Stimulated activated effector memory CD8-positive, alpha-beta T cell treated with anti-CD3 and anti-CD28 coated beads, Interleukin-12 subunit alpha, Interleukin-12 subunit beta, amount 100 ng/mL, for 72 hours (primary cell): ENCODE data around the gene ATP2C2.
"Not testable (repeated sequence)": the region's sequence is repeated elsewhere in the genome, so short reads cannot be mapped to it uniquely, and the experiment has no call there.

Experiments
- ATAC-seq: fragments of 150-1000 bp; cut with Tn5 transposase; 2 replicates; pipeline ENCODE4 v1.10.0; 2021
- DNase-seq, 2 donors: peaks; one replicate each; pipeline ENCODE4 v3.0.0; 2021 to 2022; ENCODE audit warnings: low spot score in 2 of 2
- H3K27ac Mint-ChIP-seq: one replicate; pipeline ENCODE4 v1.8.0; 2022; ENCODE audit warnings: mild to moderate bottlenecking, mixed read lengths
- H3K36me3 Mint-ChIP-seq: one replicate; pipeline ENCODE4 v1.8.0; 2022; ENCODE audit warnings: mild to moderate bottlenecking, mixed read lengths
- H3K4me1 Mint-ChIP-seq: one replicate; pipeline ENCODE4 v1.8.0; 2022; ENCODE audit warnings: mixed read lengths
- H3K4me3 Mint-ChIP-seq: one replicate; pipeline ENCODE4 v1.8.0; 2022; ENCODE audit warnings: mild to moderate bottlenecking, mixed read lengths
- H3K9me3 Mint-ChIP-seq: one replicate; pipeline ENCODE4 v1.8.0; 2022; ENCODE audit warnings: mixed read lengths

The ATP2C2 gene

DNA sequence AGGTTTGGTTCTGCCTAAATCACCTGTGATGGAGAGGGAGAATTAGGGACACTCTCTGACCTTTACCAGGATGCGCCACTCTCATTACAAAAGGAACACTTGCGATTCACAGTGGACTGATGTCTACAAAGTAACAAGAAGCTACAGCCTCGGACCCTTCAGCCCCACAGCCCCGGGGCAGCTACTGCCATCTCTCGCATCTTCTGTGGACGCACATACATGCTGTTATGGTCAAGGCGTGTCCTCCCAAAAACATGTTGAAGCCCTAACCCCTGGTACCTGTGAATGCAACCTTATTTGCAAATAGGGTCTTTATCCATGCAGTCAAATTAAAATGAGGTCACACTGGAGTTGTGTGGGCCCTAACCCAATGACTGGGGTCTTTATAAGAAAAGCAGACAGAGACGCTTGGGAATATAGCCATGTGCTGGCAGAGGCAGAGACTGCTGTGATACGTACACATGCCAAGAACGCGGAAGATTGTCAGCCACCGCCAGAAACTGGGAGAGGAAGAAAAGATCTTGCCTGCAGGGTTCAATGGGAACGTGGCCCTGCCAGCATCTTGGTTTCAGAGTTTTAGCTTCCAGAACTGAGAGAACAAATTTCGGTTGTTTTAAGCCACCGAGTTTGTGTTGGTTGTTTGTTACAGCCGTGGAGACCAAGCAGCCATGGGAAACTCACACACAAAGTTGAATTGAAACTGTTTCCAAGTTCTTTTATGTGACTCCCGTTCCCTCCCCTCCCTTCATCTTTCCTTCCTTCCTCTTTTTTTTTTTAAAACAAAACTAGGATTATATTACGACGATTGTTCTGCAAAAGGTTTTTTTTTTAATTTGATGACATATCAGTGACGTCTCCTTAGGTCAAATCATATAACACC is 23.1 kb downstream of the ATP2C2 start:
- DNase-seq (no peak), ATAC-seq (no peak)
- Mint-ChIP-seq H3K4me1 (no peaks in the 10 kb centered on the region), H3K36me3 (no peaks in the 10 kb centered on the region), H3K9me3 (no peaks in the 10 kb centered on the region), H3K4me3 (no peak overlapping the region), H3K27ac (no peak overlapping the region)

DNA sequence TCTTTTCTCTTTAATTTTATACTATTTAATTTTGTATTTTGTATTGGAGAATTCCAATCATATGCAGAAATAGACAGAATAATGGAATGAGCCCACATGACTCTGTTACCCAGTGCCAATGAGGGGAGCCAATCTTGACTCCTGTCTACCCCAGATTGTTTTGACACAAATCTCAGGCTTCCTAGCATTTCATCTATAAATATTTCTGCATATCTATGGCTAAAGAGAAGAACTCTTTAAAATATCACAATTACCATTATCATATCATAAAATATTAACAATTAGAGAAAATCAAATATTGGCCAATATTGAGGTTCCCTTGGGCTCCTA is 23.7 kb downstream of the ATP2C2 start:
- Mint-ChIP-seq H3K9me3 (no peaks in the 10 kb centered on the region), H3K4me3 (no peak overlapping the region), H3K27ac (no peak overlapping the region), H3K4me1 (no peaks in the 10 kb centered on the region), H3K36me3 (no peaks in the 10 kb centered on the region)
- ATAC-seq (no peak), DNase-seq (no peak)

DNA sequence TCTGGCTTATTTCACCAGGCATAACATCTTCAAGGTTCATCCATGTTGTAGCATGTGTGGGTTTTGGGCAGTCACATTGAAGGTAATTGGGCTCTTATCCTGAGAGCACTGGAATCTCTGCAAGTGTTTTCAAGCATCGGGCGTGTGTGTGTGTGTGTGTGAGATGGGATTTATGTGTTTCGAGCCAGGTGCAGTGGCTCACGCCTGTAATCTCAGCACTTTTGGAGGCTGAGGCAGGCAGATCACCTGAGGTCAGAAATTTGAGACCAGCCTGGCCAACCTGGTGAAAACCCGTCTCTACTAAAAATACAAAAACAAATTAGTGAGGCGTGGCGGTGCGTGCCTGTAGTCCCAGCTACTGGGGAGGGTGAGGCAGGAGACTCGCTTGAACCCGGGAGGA is 27.7 kb downstream of the ATP2C2 start:
- DNase-seq, H3K36me3 Mint-ChIP-seq, H3K9me3 Mint-ChIP-seq, H3K27ac Mint-ChIP-seq, ATAC-seq, H3K4me3 Mint-ChIP-seq, H3K4me1 Mint-ChIP-seq: not testable (repeated sequence)

DNA sequence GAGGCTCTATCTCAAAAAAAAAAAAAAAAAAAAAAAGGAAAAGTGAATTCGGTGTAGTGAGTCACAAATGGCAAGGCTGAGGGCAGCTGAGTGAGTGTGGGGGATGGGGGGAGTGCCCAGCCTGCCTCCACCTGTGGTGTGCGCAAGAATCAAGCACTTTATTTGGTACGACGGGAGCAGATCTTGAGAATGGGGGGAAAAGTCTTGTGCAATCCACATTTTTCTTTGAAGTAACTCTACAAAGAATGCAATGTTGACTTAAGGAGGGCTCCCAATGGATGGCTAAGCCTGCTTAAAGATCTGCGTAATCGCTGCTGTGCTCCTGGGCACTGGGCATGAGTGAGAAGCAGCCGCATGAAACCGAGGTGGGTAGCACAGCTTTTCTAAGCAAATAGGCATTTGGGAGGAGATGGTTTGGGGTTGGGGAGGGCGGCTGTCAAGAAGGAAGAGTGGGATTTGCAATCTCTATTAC is 28.2 kb downstream of the ATP2C2 start:
- H3K4me3 Mint-ChIP-seq: no peak overlapping the region
- ATAC-seq (no peak), DNase-seq (no peak)
- peaks cover 2% of the 10 kb centered on the region for H3K9me3 Mint-ChIP-seq
- H3K4me1 Mint-ChIP-seq: no peaks in the 10 kb centered on the region
- H3K27ac Mint-ChIP-seq: no peak overlapping the region
- no peaks in the 10 kb centered on the region for H3K36me3 Mint-ChIP-seq

DNA sequence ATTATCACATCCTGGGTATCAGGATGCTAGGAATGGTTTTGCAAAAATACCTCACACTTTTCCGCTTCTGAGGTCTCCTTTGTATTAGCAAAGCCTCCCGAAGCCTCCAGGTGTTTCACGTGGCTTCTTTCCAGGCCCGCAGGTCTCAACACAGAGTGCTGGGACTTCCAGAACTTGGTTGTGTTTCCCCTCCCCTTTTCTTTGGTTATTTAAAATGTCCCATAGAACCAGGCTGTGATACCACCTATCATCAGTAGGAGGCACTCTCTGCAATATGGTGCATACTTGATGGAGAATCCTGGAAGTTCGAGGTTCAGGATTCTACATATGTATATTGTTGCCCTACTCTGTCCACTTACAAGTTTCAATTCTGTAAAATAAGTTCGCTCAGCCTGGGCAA is 28.8 kb downstream of the ATP2C2 start:
- no peak for ATAC-seq

DNA sequence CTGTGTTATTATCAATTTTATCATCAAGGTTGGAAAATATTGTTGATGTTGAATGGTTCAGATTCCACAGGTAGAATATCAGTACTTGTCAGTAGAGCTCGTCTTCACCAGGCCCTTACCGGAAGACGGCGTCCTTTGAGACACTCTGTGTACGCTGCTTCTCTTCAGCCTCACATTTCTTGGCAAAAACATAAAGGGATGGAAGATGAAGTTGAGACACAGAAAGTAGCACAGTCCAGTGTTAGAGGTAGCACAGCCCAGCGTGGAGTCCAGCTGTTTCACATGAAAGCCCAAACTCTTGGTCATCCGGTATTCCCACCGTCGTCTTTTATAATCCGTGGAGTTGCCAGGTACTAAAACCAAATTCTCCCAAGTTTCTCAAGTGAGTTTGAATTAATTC is 30.4 kb downstream of the ATP2C2 start:
- H3K9me3 Mint-ChIP-seq: peaks cover 2% of the 10 kb centered on the region
- H3K4me1 Mint-ChIP-seq: no peaks in the 10 kb centered on the region
- H3K4me3 Mint-ChIP-seq: no peak overlapping the region
- ATAC-seq (no peak), DNase-seq (no peak)
- H3K36me3 Mint-ChIP-seq: no peaks in the 10 kb centered on the region
- H3K27ac Mint-ChIP-seq: no peak overlapping the region

More for the DNA sequence above, 28.8 kb downstream of the ATP2C2 start:
- no peak for DNase-seq
- Mint-ChIP-seq H3K9me3 (peaks cover 2% of the 10 kb centered on the region), H3K27ac (no peak overlapping the region), H3K4me3 (no peak overlapping the region), H3K36me3 (no peaks in the 10 kb centered on the region), H3K4me1 (no peaks in the 10 kb centered on the region)

DNA sequence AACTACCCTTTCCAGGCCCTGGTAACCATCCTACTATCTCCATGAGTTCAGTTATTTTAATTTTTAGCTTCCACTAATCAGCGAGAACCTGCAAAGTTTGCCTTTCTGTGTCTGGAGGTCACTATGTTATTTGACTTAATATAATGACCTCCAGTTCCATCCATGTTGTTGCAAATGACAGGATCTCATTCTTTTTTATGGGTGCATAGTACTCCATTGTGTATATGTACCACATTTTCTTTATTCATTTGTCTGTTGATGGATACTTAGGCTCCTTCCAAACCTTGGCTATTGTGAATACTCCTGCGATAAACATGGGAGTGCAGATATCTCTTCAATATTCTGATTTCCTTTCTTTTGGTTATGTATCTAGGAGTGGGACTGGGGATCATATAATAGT is 31.6 kb downstream of the ATP2C2 start:
- not testable (repeated sequence) for ATAC-seq, H3K36me3 Mint-ChIP-seq, H3K9me3 Mint-ChIP-seq, DNase-seq, H3K27ac Mint-ChIP-seq, H3K4me1 Mint-ChIP-seq, H3K4me3 Mint-ChIP-seq

DNA sequence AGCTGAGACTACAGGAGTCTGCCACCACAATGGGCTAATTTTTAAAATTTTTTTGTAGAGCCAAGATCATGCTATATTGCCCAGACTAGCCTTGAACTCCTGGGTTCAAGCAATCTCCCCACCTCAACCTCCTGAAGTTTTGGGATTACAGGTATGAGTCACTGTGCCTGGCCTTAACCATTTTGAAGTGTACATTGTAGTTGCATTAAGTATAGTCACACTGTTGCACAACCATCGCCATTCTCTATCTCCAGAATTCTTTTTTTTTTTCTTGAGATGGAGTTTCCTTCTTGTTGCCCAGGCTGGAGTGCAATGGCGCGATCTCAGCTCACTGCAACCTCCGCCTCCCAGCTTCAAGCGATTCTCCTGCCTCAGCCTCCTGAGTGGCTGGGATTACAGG is 35.1 kb downstream of the ATP2C2 start:
- H3K4me3 Mint-ChIP-seq, H3K9me3 Mint-ChIP-seq: not testable (repeated sequence)

DNA sequence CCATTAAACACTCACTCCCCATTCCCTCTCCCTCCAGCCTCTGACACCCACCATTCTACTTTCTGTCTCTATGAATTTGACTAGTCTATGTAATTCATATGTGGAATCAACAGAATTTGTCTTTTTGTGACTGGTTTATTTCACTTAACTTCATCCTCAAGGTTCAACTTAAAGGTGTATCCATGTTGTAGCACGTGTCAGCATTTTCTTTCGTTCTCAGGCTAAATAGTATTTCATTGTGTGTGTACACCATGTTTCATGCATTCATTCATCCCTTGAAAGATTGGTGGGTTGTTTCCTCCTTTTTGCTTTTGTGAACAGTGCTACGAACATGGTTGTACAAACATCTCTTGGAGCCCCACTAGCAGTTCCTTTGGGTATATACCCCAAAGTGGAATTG is 36.0 kb downstream of the ATP2C2 start:
- DNase-seq (no peak), ATAC-seq (no peak)
- H3K27ac Mint-ChIP-seq: no peak overlapping the region
- no peak overlapping the region for H3K4me3 Mint-ChIP-seq
- no peaks in the 10 kb centered on the region for H3K4me1 Mint-ChIP-seq
- peaks cover 2% of the 10 kb centered on the region for H3K9me3 Mint-ChIP-seq
- no peaks in the 10 kb centered on the region for H3K36me3 Mint-ChIP-seq

More for the DNA sequence above, 35.1 kb downstream of the ATP2C2 start:
- H3K27ac Mint-ChIP-seq, H3K36me3 Mint-ChIP-seq, DNase-seq, H3K4me1 Mint-ChIP-seq, ATAC-seq: not testable (repeated sequence)

DNA sequence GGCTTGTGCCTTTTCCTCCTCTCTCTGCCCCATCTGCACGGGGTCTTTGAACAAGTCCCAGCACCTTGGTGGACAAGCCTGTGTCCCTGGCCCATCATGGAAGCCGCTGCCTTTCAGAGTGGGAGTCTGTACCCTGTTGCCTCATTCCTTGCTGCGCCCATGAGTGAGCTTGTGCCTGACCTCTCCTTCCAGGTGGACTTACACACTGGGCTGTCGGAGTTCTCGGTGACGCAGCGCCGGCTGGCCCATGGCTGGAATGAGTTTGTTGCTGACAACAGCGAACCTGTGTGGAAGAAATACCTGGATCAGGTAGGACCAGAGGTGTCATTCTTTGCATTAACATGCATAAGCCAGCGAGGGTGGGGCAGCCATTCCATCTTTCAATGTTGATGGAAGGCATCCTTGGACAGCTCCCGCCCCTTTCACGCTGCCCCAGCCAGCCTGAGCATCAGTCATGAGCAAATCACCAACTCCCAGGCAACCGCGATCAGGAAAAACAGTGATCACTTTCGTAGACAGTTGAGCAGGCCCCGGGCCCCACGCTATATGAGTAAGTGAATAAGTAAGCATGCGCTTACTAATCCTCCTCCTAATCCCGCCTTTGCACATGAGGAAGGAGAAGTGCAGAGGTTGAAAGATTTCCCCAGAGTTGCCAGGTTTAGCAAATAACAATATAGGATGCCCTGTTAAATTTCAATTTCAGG is 36.8 kb downstream of the ATP2C2 start:
- H3K4me1 Mint-ChIP-seq: no peaks in the 10 kb centered on the region
- no peak overlapping the region for H3K27ac Mint-ChIP-seq
- no peaks in the 10 kb centered on the region for H3K36me3 Mint-ChIP-seq
- H3K4me3 Mint-ChIP-seq: no peak overlapping the region
- H3K9me3 Mint-ChIP-seq: no peaks in the 10 kb centered on the region
- DNase-seq (no peak), ATAC-seq (no peak)

DNA sequence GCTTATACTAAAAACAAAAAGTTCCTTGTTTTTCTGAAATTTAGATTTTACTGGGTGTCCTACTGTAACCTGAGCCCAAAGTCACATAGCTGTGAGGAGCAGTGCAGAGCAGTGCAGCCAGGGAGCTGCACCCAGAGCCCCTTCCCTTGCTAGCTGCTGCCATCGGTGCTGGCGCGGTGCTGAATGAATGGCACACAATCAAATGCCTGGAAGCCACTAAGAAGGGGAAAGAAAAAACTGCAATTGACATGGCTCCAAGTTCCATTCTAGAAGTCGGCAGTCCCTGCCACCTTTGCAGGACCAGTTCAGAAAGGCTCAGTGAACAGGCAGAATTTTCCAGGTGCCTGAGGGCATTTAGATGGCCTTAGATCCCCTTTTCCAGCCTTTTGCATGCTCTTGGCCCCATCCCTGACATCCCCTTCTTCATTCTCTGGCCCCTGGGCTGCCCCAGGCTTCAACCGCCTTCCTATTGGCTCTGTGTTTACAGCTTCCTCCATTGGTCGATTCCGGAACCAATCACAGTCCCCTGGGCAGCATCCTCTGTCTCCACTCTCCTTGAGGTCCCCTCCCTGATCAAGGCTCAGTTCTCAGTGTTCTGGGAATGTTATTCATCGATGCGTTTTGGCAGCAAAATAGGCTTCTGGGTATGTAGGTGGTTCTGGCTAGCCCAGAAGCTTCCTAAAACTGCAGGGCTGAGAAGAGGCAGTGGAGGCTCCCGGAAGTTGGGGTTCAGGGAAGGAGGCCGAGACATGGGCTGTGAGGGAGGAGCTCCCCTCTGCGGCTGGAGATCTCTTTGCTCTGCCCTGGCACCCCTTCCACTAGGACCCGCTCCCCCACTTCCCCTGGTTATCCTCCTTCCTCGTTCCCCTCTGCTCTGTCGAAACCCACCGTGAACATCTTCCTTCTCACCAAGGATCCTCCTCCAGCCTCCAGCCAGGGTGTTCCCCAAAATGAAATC is 37.9 kb downstream of the ATP2C2 start:
- DNase-seq: no peak
- no peak overlapping the region for H3K4me3 Mint-ChIP-seq
- H3K36me3 Mint-ChIP-seq: no peaks in the 10 kb centered on the region
- no peaks in the 10 kb centered on the region for H3K9me3 Mint-ChIP-seq
- H3K4me1 Mint-ChIP-seq: no peaks in the 10 kb centered on the region
- H3K27ac Mint-ChIP-seq: no peak overlapping the region
- ATAC-seq: no peak

DNA sequence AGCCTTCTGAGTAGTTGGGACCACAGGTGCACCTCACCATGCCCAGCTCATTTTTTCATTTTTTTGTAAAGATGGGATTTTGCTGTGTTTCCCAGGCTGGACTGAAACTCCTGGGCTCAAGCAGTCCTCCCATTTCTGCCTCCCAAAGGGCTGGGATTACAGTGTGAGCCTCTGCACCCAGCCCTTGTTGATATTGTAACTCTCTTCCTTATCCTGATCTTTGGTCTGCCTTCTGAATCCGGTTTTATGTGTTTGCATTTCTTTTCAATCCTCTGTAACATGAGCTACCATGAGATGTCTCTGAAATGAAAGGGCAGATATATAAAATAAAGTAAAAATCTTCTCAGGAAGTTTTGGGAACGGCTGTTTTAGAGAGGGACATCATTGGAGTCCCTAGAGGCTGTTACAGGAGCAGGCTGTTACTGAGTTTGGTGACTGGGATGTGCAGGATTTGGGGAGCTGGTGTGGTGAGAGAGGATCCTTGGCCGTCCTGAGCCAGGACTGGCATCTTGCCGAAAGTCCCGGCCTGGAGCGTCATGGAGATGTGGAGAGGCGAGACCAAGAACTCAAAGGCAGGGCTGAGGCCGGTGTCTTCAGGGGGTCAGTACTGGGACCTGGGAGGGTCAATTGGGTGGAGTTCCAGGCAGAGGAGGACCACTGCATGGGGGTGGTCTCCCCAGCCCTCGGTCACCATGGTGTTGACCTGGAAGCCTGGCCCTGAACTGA is 39.4 kb downstream of the ATP2C2 start:
- Mint-ChIP-seq H3K4me1 (no peaks in the 10 kb centered on the region), H3K4me3 (no peak overlapping the region), H3K27ac (no peak overlapping the region), H3K36me3 (no peaks in the 10 kb centered on the region), H3K9me3 (no peaks in the 10 kb centered on the region)
- DNase-seq: no peak
- ATAC-seq: no peak

DNA sequence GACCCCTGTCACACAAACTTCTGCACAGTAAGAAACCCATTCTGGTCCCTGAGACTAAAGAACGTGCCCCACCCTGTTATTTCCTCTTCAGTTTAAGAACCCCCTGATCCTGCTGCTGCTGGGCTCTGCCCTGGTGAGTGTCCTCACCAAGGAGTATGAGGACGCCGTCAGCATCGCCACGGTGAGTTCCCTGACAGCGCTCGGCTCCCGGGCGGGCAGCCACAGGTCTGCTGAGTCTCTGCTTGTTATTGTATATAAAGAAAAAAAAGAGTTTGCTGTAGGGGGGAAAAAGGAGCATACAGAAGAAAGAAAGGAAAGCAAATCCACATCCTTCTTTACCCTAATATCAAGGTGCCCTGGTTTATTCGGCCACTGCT is 40.0 kb downstream of the ATP2C2 start:
- Mint-ChIP-seq H3K36me3 (no peaks in the 10 kb centered on the region), H3K27ac (no peak overlapping the region), H3K9me3 (no peaks in the 10 kb centered on the region), H3K4me1 (no peaks in the 10 kb centered on the region), H3K4me3 (no peak overlapping the region)
- DNase-seq (no peak), ATAC-seq (no peak)

DNA sequence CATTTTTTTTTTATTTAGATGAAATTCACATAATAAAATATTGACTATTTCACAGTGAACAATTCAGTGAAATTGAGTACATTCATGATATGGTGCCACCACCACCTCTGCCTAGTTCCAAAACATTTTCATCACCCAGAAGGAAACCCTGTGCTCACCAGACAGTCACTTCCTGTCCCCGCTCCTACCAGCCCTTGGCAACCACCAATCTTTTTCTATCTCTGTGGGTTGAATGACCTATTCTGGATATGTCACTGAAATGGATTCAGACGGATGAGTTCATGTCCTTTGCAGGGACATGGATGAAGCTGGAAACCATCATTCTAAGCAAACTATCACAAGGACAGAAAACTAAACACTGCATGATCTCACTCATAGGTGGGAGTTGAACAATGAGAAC is 40.5 kb downstream of the ATP2C2 start:
- Mint-ChIP-seq H3K36me3 (no peaks in the 10 kb centered on the region), H3K27ac (no peak overlapping the region), H3K9me3 (no peaks in the 10 kb centered on the region), H3K4me1 (no peaks in the 10 kb centered on the region), H3K4me3 (no peak overlapping the region)
- DNase-seq (no peak), ATAC-seq (no peak)
